Neural progenitor cell (in vitro differentiated cells): ENCODE results near the gene RGS12.

Experiments used
- CTCF ChIP-seq: fragments of 200-600 bp; sonication (generic); IDR thresholded peaks from 2 replicates; pipeline ENCODE4 v1.5.1; 2017; ENCODE audit warnings: antibody characterized with exemption, mild to moderate bottlenecking
- EZH2 ChIP-seq: fragments of 200-600 bp; sonication (generic); IDR thresholded peaks from 2 replicates; pipeline ENCODE4 v1.6.1; 2017; ENCODE audit warnings: antibody characterized with exemption, mild to moderate bottlenecking, moderate library complexity
- EZH2phosphoT487 ChIP-seq: fragments of 200-600 bp; sonication (generic); IDR thresholded peaks from 2 replicates; pipeline ENCODE4 v1.6.1; 2017; ENCODE audit warnings: antibody characterized with exemption

DNA sequence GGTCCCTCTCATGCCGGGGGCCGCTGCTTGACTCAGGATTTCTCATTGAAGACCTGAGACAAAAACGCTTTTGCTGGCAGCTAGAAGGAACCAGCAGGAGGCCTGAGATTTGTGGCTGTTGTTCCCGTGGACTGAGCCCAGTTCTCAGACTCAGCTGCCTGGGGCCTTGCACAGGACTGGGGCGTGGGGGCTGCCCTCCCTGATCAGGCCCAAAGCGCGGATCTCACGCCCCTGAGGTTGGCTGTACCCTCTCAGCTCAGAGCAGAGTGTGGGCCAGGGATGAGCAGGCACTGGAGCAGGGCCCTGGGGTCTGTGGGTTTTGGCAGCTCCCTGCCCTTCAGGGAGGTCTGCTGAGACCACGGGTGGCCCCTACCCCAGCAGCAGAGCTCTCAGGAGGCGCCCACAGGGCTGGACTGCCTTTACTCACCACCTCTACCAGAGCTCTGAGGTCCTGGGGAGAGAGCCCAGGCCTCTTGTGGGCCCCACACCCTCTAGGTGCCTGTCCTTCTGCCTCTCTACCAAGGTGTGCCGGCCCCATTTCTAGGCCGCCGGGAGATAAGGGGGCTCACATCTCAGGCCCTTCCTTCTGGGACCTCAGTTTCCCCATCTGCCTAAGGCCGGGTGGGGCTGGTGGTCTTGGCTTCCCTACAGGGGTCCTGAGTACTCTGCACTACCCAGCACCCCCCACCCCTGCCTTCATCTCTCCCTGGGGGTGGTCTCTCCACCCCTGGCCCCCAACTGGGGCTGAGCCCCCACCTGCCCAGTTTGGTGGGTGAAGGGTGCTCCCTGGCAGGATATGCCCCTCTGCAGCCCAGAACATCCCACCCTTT is 38.3 kb upstream of the RGS12 start:
- TF ChIP-seq CTCF (no peak), EZH2phosphoT487 (no peak), EZH2 (no peak)
